ACC112 (cell line): ENCODE results near the gene COPS6.
A peak's percentile ranks its signal among the peaks of the same experiment; 100 is the strongest.

Experiments used
- H2AFZ ChIP-seq: fragments of 200-600 bp; sonication (generic); one replicate; pipeline ENCODE4 v1.6.0; 2017; ENCODE audit warnings: antibody characterized with exemption, low read length; ENCODE audit not compliant: unreplicated experiment
- H3K27ac ChIP-seq: fragments of 200-600 bp; sonication (generic); 2 replicates; pipeline ENCODE4 v1.5.1; 2014; ENCODE audit warnings: low read depth, mild to moderate bottlenecking, antibody characterized with exemption, low read length, moderate library complexity
- H3K27me3 ChIP-seq: fragments of 200-600 bp; sonication (generic); 2 replicates; pipeline ENCODE4 v1.6.1; 2014; ENCODE audit warnings: mild to moderate bottlenecking, antibody characterized with exemption, low read length, moderate library complexity, mixed read lengths; ENCODE audit not compliant: insufficient read depth
- H3K36me3 ChIP-seq: fragments of 200-600 bp; sonication (generic); 2 replicates; pipeline ENCODE4 v1.6.1; 2016; ENCODE audit warnings: mild to moderate bottlenecking, antibody characterized with exemption, low read length, moderate library complexity, mixed read lengths; ENCODE audit not compliant: insufficient read depth
- H3K4me1 ChIP-seq: fragments of 200-600 bp; sonication (generic); one replicate; pipeline ENCODE4 v1.6.1; 2016; ENCODE audit warnings: low read length, mixed read lengths; ENCODE audit not compliant: insufficient read depth, unreplicated experiment, control insufficient read depth
- H3K4me3 ChIP-seq: fragments of 200-600 bp; sonication (generic); 2 replicates; pipeline ENCODE4 v1.5.1; 2014; ENCODE audit warnings: mild to moderate bottlenecking, low read depth, low read length
- H3K79me2 ChIP-seq: fragments of 200-600 bp; sonication (generic); one replicate; pipeline ENCODE4 v1.6.0; 2016; ENCODE audit warnings: low read length; ENCODE audit not compliant: control insufficient read depth, unreplicated experiment, insufficient read depth

Gene COPS6

DNA sequence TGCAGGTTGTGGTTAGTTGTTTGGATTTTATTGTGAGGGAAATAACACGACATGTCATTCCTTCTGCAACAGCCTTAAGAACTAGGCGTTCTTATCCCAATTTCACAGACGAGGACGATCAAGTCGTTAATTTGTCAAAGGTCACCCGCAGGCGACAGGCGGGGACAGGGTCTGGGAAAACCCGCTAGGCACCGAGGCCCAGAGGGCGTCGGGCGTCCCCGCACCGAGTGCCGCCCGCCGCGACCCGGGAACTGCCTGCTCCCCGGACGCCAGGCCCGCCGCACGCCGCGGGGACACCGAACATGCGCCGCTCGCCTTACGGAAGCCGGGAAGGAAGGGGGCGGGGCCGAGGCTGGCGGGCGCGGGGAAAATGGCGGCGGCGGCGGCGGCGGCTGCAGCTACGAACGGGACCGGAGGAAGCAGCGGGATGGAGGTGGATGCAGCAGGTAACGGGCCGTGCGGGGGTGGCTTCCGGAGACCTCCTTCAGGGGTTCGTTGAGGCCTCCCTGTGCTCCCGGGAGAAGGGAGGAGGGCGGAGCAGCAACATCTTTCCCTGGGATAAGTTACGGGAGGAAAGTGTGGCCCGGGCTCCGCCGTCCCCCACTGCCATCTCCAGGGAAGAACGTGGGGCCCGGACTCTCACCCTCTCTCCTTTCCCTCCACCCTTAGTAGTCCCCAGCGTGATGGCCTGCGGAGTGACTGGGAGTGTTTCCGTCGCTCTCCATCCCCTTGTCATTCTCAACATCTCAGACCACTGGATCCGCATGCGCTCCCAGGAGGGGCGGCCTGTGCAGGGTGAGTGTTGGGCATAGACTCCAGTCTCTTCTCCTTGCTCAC lies at the start of gene COPS6:
TSS of gene COPS6 (plus strand) at position 349 of the 837 bp plus-strand sequence. CDS start at position 371, 22 bp downstream.
- H3K27ac ChIP-seq, result peak within 1 kb of the TSS; percentile 95
- peaks cover 22% of the 10 kb centered on the region for H3K79me2 ChIP-seq
- H3K27me3 ChIP-seq, result no peaks in the 10 kb centered on the region
- peaks cover 32% of the 10 kb centered on the region for H3K4me1 ChIP-seq
- peak within 1 kb of the TSS; percentile 82 for H3K4me3 ChIP-seq
- peaks cover 26% of the 10 kb centered on the region; the same call in 1 of the 2 replicates for H3K36me3 ChIP-seq
- H2AFZ ChIP-seq, result peak within 1 kb of the TSS; percentile 26

DNA sequence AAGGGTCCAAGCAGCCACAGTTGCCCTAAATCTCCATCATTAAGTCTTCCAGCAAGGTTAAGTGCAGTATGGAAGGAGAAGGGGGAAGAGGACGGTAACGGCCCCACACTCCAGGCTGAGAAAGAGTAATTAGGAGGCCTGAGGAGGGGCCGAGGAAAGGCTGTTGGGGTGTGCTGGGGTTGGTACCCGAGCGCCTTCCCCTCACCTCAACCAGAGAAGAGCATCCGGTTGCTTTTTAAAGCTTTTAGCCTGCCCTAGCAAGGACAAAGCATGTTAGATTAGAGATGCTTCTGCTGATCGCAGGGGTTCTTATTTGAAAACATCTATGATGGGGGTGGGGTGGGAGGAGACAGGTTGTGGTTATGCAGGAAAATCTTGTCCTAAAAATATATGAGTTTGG lies 48.2 kb upstream of the COPS6 start:
- peaks cover 16% of the 10 kb centered on the region for H3K36me3 ChIP-seq
- no peaks in the 10 kb centered on the region for H3K27me3 ChIP-seq
- H3K27ac ChIP-seq, result peak overlapping the region; percentile 82; the same call in 1 of the 2 replicates
- no peak overlapping the region for H3K4me3 ChIP-seq
- peaks cover 8% of the 10 kb centered on the region for H3K79me2 ChIP-seq
- peaks cover 25% of the 10 kb centered on the region for H3K4me1 ChIP-seq
- no peak overlapping the region for H2AFZ ChIP-seq

DNA sequence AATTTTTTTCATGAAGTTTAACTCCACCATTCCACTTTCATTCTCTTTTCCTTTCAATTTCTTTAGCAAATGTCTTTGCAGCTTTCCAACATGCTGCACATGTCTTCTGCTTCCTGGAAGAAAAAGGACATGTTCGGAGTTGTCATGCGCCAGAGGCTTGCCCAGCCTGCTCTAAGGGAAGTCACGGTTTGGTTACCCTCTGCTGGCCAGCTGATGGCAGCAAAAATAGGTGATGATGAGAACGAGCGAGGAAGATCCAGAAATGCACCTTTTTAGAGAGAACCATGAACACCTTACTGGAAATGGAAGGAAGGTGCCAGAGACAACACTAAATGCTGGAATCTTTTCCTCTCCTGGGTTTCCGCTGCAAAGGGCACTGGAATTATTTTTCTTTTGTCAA lies 44.1 kb upstream of the COPS6 start:
- H3K27me3 ChIP-seq, result no peaks in the 10 kb centered on the region
- no peak overlapping the region for H3K4me3 ChIP-seq
- H2AFZ ChIP-seq, result no peak overlapping the region
- no peaks in the 10 kb centered on the region for H3K79me2 ChIP-seq
- H3K36me3 ChIP-seq, result no peaks in the 10 kb centered on the region
- H3K27ac ChIP-seq, result no peak overlapping the region
- H3K4me1 ChIP-seq, result peaks cover 9% of the 10 kb centered on the region

- Histone ChIP-seq H3K36me3 (no peaks in the 10 kb centered on the region), H3K79me2 (peaks cover 9% of the 10 kb centered on the region), H3K27ac (no peak overlapping the region), H3K27me3 (no peaks in the 10 kb centered on the region), H3K4me1 (peaks cover 6% of the 10 kb centered on the region), H3K4me3 (no peak overlapping the region), H2AFZ (peak overlapping the region; percentile 96)
These were observed 40.1 kb upstream of the COPS6 start for GRCh38 chr7:100048680-100049079.

- peaks cover 13% of the 10 kb centered on the region for H3K79me2 ChIP-seq
- peaks cover 6% of the 10 kb centered on the region for H3K4me1 ChIP-seq
- peak within 1 kb of the TSS; percentile 91 for H3K27ac ChIP-seq
- H3K27me3 ChIP-seq, result no peaks in the 10 kb centered on the region
- peak within 1 kb of the TSS; percentile 96 for H2AFZ ChIP-seq
- peak within 1 kb of the TSS; percentile 95 for H3K4me3 ChIP-seq
- no peaks in the 10 kb centered on the region for H3K36me3 ChIP-seq
These were observed 39.1 kb upstream of the COPS6 start, which contains the start of gene ZSCAN21 for GRCh38 chr7:100049441-100050291. TSS of gene ZSCAN21 (plus strand) at chr7:100049774. CDS start at chr7:100057007, 7,233 bp downstream.

GRCh38 chr7:100051611-100052010 lies 37.2 kb upstream of the COPS6 start:
- Histone ChIP-seq H3K36me3 (no peaks in the 10 kb centered on the region), H3K79me2 (peaks cover 13% of the 10 kb centered on the region), H3K4me3 (no peak overlapping the region), H3K4me1 (peaks cover 6% of the 10 kb centered on the region), H2AFZ (no peak overlapping the region), H3K27ac (no peak overlapping the region), H3K27me3 (no peaks in the 10 kb centered on the region)

DNA sequence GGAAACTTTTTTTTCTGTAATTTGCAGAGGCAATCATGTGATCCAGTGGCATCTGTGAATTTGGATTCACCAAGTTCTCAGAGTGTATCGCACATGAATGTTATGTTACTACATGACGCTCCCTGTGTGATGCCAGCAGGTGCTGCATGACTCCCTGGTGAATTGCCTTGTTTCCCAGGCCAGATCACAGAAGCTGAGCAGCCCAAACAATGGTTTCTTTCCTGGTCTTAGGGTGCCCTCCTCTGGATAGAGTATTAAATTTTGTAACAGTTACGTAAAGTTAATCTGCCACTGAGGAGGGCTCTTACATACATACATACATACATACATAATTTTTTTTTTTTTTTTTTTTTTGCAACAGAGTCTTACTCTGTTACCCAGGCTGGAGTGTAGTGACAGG lies 35.6 kb upstream of the COPS6 start:
- Histone ChIP-seq H3K79me2 (peaks cover 13% of the 10 kb centered on the region), H3K4me1 (peaks cover 6% of the 10 kb centered on the region), H3K27ac (no peak overlapping the region), H3K4me3 (no peak overlapping the region), H2AFZ (no peak overlapping the region), H3K36me3 (peaks cover 11% of the 10 kb centered on the region; the same call in 1 of the 2 replicates), H3K27me3 (no peaks in the 10 kb centered on the region)

DNA sequence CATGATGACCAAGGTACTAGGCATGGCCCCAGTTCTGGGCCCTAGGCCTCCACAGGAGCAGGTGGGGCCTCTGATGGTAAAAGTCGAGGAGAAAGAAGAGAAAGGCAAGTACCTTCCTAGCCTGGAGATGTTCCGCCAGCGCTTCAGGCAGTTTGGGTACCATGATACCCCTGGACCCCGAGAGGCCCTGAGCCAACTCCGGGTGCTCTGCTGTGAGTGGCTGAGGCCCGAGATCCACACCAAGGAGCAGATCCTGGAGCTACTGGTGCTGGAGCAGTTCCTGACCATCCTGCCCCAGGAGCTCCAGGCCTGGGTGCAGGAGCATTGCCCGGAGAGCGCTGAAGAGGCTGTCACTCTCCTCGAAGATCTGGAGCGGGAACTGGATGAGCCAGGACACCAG lies 31.8 kb upstream of the COPS6 start:
- no peak overlapping the region for H3K27ac ChIP-seq
- no peak overlapping the region for H3K4me3 ChIP-seq
- no peak overlapping the region for H2AFZ ChIP-seq
- peaks cover 6% of the 10 kb centered on the region for H3K79me2 ChIP-seq
- H3K36me3 ChIP-seq, result peaks cover 34% of the 10 kb centered on the region
- H3K27me3 ChIP-seq, result no peaks in the 10 kb centered on the region
- no peaks in the 10 kb centered on the region for H3K4me1 ChIP-seq

- H3K27ac ChIP-seq, result no peak overlapping the region
- H2AFZ ChIP-seq, result no peak overlapping the region
- H3K4me3 ChIP-seq, result no peak overlapping the region
- no peaks in the 10 kb centered on the region for H3K27me3 ChIP-seq
- no peaks in the 10 kb centered on the region for H3K4me1 ChIP-seq
- peaks cover 44% of the 10 kb centered on the region for H3K36me3 ChIP-seq
- no peaks in the 10 kb centered on the region for H3K79me2 ChIP-seq
These were observed 29.5 kb upstream of the COPS6 start for GRCh38 chr7:100059251-100059739.

GRCh38 chr7:100061518-100062193 lies 27.1 kb upstream of the COPS6 start:
- H3K4me1 ChIP-seq, result peaks cover 8% of the 10 kb centered on the region
- H3K27me3 ChIP-seq, result no peaks in the 10 kb centered on the region
- no peaks in the 10 kb centered on the region for H3K79me2 ChIP-seq
- no peak overlapping the region for H3K27ac ChIP-seq
- H3K4me3 ChIP-seq, result no peak overlapping the region
- H2AFZ ChIP-seq, result no peak overlapping the region
- peaks cover 51% of the 10 kb centered on the region for H3K36me3 ChIP-seq
